Muscle layer of duodenum (tissue), 2 donors: ENCODE measurements around the gene TYROBP.
"Not testable (repeated sequence)": the region's sequence is repeated elsewhere in the genome, so short reads cannot be mapped to it uniquely, and the experiment has no call there.

Source experiments
- H3K27ac ChIP-seq: one replicate; pipeline ENCODE4 v1.7.0; 2013; ENCODE audit warnings: mild to moderate bottlenecking, low read length
- H3K27me3 ChIP-seq: one replicate; pipeline ENCODE4 v1.7.0; 2013; ENCODE audit warnings: low read depth, mild to moderate bottlenecking, control low read depth, low read length
- H3K36me3 ChIP-seq, 2 donors: one replicate each; pipeline ENCODE4 v1.7.0; 2013; ENCODE audit warnings: low read length in 2 of 2, control low read depth in 1 of 2, mild to moderate bottlenecking in 1 of 2; ENCODE audit not compliant: insufficient read depth in 2 of 2, control insufficient read depth in 1 of 2
- H3K4me1 ChIP-seq, 2 donors: one replicate each; pipeline ENCODE4 v1.7.0; 2013; ENCODE audit warnings: low read length in 2 of 2, mild to moderate bottlenecking in 2 of 2, control low read depth in 1 of 2, moderate library complexity in 1 of 2; ENCODE audit not compliant: insufficient read depth in 2 of 2, control insufficient read depth in 1 of 2
- H3K4me3 ChIP-seq, 2 donors: one replicate each; pipeline ENCODE4 v1.7.0; 2013; ENCODE audit warnings: low read length in 2 of 2, low read depth in 1 of 2, mild to moderate bottlenecking in 1 of 2
- H3K9me3 ChIP-seq, 2 donors: one replicate each; pipeline ENCODE4 v1.7.0; 2013; ENCODE audit warnings: low read length in 2 of 2, control low read depth in 1 of 2, mild to moderate bottlenecking in 1 of 2; ENCODE audit not compliant: control insufficient read depth in 1 of 2
- donor health status: healthy.

Gene TYROBP

DNA sequence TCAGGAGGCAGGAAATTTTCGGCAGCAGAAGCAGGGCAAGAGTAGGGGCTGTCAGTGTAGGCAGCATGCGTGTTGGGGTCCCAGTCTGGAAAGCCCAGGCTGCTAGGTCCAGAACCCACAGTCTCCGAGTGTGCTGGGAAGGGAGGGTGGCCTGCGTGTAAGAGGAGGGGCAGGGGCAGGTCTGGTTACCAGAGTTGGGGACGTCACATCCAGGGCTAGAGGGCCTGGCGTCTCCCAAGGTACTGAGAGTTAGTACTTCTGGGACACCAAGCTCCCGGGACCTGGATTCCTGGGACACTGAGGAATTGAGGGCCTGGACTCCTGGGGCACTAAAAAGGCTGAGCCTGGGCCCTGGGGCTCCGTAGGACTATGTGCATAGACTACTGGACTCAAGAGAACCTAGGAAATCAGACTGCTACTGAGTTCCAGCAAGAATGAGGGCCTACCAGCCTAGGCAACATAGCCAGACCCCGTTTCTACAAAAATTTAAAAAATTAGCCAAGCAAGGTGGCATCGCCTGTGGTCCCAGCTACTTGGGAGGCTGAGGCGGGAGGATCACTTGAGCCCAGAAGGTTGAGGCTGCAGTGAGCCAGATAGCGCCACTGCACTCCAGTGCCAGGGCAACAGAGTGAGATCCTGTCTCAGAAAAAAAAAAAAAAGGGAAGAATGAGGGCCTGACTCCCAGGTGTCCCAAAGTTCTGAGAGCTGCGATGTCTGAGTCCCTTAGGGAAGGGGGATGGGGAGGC lies 10.2 kb downstream of the TYROBP start:
- Histone ChIP-seq H3K4me1 (peaks cover 0 to 21% of the 10 kb centered on the region in 2 donors), H3K27me3 (no peaks in the 10 kb centered on the region), H3K36me3 (peaks cover 17 to 30% of the 10 kb centered on the region in 2 donors), H3K27ac (no peak overlapping the region), H3K9me3 (no peaks in the 10 kb centered on the region), H3K4me3 (peak overlapping the region; percentile 75 to 92)

GRCh38 chr19:35896643-35897040 lies 11.5 kb downstream of the TYROBP start:
- peaks cover 17 to 36% of the 10 kb centered on the region in 2 donors for H3K36me3 ChIP-seq

DNA sequence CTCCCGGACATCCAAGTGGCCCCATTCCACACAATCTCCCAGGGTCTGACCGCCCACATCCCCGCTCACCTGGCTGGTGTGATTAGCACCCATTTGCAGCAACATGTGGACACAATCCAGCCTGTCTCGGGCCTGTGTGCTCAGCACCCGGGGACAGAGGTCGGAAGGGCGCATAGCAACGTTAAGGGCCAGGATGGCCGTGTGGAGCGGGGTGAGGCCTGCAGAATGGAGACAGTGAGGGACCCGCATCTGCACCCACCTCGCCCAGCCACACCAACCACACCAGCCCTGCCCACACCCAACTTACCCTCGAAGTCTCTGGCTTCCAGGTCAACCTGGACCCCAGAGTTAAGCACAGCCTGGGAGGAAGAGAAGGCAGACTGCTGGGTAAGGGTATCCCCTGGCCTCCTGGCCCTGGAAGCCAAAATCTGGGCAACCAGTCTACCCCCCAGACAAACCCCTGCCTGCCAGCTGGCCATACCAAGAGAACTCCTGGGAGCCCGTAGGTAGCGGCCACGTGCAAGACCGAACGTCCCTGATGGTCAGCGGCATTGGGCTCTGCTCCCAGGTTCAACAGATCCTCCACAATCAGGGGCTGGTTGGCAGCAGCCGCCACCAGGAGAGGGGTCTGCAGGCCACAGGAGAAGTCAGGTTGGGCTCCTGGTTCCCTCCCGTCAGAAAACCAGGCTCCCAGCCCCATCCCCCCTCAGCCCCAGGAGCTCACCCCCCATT lies 12.0 kb downstream of the TYROBP start:
- H3K27ac ChIP-seq = no peak overlapping the region
- H3K9me3 ChIP-seq = no peaks in the 10 kb centered on the region
- H3K36me3 ChIP-seq = peaks cover 17 to 37% of the 10 kb centered on the region in 2 donors
- H3K27me3 ChIP-seq = no peaks in the 10 kb centered on the region
- H3K4me1 ChIP-seq = peaks cover 0 to 19% of the 10 kb centered on the region in 2 donors
- no peak overlapping the region for H3K4me3 ChIP-seq

More at GRCh38 chr19:35896643-35897040, 11.5 kb downstream of the TYROBP start:
- Histone ChIP-seq H3K27ac (no peak overlapping the region), H3K9me3 (no peaks in the 10 kb centered on the region), H3K27me3 (no peaks in the 10 kb centered on the region), H3K4me1 (peaks cover 0 to 21% of the 10 kb centered on the region in 2 donors), H3K4me3 (no peak overlapping the region)

- no peaks in the 10 kb centered on the region for H3K27me3 ChIP-seq
- peaks cover 0 to 13% of the 10 kb centered on the region in 2 donors for H3K4me1 ChIP-seq
- H3K4me3 ChIP-seq = no peak overlapping the region
- H3K36me3 ChIP-seq = peaks cover 22 to 54% of the 10 kb centered on the region in 2 donors
- H3K9me3 ChIP-seq = no peaks in the 10 kb centered on the region
- no peak overlapping the region for H3K27ac ChIP-seq
These were observed 13.8 kb downstream of the TYROBP start for GRCh38 chr19:35894342-35894741.

DNA sequence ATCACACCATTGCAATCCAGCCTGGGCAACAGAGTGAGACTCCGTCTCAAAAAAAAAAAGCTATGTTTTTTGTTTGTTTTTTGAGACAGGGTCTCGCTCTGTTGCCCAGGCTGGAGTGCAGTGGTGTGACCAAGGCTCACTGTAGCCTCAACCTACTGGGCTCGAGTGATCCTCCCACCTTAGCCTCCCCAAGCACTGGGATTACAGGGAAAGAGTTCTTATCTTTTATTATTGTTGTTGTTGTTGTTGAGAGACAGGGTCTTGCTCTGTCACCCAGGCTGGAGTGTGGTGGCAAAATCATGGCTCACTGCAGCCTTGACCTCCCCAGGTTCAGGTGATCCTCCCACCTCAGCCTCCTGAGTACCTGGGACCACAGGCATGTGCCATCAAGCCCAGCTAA lies 16.3 kb downstream of the TYROBP start:
- H3K27me3 ChIP-seq, H3K4me3 ChIP-seq, H3K27ac ChIP-seq, H3K4me1 ChIP-seq, H3K9me3 ChIP-seq: not testable (repeated sequence)
- peaks cover 26 to 70% of the 10 kb centered on the region in 2 donors for H3K36me3 ChIP-seq

DNA sequence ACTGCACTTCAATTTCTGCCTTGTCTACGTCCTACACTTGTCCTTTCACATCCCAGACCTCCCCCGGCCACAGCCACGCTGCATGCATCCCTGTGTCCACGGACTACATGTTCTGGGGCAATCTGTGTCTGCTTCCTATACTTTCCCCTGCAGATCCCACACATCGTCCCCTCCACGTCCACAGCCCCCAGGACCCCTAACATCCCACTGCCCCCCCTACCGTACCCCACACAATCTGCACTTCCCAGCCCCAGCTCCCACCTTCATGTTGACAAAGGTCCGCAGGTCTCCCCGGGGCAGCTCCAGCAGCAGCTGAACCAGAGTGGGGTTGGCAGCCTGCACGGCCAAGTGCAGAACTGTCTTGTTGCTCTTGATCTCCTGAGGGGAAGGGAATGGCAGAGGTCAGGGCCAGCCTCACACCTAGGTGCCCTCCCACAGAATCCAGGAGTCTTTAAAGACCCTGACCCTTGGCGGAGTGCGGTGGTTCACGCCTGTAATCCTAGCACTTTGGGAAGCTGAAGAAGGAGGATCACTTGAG lies 17.9 kb downstream of the TYROBP start:
- H3K4me3 ChIP-seq = no peak overlapping the region
- H3K9me3 ChIP-seq = no peaks in the 10 kb centered on the region
- H3K27ac ChIP-seq = no peak overlapping the region
- H3K4me1 ChIP-seq = no peaks in the 10 kb centered on the region
- no peaks in the 10 kb centered on the region for H3K27me3 ChIP-seq
- peaks cover 20 to 56% of the 10 kb centered on the region in 2 donors for H3K36me3 ChIP-seq

DNA sequence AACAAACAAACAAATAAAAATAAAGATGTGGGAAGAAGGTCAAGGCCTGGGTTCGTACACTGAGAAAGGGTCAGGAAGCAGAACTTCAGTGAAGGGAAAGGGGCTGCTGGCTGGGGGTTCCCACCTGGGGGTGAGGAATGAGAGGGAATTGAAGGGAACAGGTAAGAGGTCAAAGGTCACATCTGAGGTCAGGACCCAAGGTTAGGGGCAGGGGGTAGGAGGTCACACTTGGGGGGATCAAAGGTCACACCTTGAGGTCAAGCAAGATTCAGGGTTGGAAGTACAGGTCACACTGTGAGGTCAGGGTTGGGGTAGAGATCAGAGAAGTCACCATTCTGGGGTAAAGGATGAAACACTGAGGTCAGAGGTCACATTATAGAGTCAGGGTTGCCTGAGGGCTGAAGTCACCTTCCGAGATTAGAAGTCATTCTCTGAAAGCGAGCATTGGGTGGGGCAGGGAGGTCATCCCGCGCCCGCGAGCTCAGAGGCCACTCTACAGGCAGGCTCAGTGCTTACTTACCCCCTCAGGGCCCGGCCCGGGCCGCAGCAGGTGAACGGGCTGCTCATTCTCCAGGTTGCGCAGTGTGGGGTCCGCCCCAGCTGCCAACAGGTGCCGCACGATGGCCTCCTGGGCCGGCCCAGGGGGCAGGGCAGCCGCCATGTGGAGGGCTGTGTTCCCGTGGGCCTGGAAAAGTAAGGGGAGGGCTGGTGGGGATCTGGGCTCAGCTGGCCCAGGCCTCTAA lies 18.6 kb downstream of the TYROBP start:
- Histone ChIP-seq H3K27me3 (no peaks in the 10 kb centered on the region), H3K36me3 (peaks cover 20 to 56% of the 10 kb centered on the region in 2 donors), H3K4me1 (no peaks in the 10 kb centered on the region), H3K4me3 (no peak overlapping the region), H3K9me3 (no peaks in the 10 kb centered on the region), H3K27ac (no peak overlapping the region)

DNA sequence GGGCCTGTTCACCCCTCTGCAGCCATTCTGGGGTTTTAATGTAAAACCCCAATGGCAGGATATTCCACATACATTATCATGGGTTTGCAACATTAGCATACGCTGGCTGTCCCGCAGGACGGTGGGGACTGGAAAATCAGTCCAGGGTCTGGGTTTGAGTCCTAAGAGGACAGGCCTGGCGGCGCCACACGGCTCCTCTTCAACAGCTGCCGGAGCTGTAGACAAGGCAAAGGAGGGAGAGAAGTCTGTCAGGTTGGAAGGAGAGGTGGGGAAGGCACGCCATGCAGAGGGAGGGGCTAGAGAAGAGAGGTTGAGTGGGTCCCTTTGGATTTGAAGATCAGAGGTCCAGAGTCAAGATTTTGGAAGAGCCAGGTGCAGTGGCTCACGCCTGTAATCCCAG lies 19.7 kb downstream of the TYROBP start:
- no peaks in the 10 kb centered on the region for H3K9me3 ChIP-seq
- no peaks in the 10 kb centered on the region for H3K4me1 ChIP-seq
- no peaks in the 10 kb centered on the region for H3K27me3 ChIP-seq
- peaks cover 14 to 46% of the 10 kb centered on the region in 2 donors for H3K36me3 ChIP-seq
- no peak overlapping the region for H3K27ac ChIP-seq
- no peak overlapping the region for H3K4me3 ChIP-seq

DNA sequence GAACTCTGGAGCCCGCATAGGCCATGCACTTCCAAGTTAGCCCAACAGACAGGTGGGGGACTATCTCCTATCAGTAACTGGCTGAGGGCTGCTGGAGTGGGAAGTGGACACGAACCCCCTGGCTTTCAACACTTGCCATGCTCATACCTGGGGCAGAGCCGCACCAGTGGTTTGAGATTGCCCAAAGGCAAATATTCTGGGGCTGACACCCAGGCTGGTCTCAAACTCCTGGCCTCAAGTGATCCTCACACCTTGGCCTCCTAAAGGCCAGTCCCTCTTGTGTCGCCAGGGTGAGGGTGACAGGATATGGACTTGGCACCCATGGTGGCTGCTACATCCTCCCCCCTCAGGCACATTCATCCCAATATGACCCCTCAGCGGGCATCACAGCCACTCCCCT lies 20.9 kb downstream of the TYROBP start:
- Histone ChIP-seq H3K9me3 (no peaks in the 10 kb centered on the region), H3K4me1 (no peaks in the 10 kb centered on the region), H3K4me3 (no peak overlapping the region), H3K27ac (no peak overlapping the region), H3K27me3 (no peaks in the 10 kb centered on the region), H3K36me3 (peaks cover 14 to 38% of the 10 kb centered on the region in 2 donors)

- H3K36me3 ChIP-seq = peaks cover 14 to 36% of the 10 kb centered on the region in 2 donors
- no peak overlapping the region for H3K4me3 ChIP-seq
- H3K4me1 ChIP-seq = no peaks in the 10 kb centered on the region
- H3K9me3 ChIP-seq = no peaks in the 10 kb centered on the region
- H3K27me3 ChIP-seq = no peaks in the 10 kb centered on the region
- H3K27ac ChIP-seq = no peak overlapping the region
These were observed 22.2 kb downstream of the TYROBP start for GRCh38 chr19:35885904-35886303.

- peaks cover 14 to 30% of the 10 kb centered on the region in 2 donors for H3K36me3 ChIP-seq
These were observed 22.8 kb downstream of the TYROBP start for GRCh38 chr19:35885225-35885738.

More at GRCh38 chr19:35885225-35885738, 22.8 kb downstream of the TYROBP start:
- Histone ChIP-seq H3K4me1 (no peaks in the 10 kb centered on the region), H3K9me3 (no peaks in the 10 kb centered on the region), H3K27ac (no peak overlapping the region), H3K4me3 (no peak overlapping the region), H3K27me3 (no peaks in the 10 kb centered on the region)
